GM10266 (cell line): ENCODE results near the gene OR4Q3.
"Not testable (repeated sequence)": the region's sequence is repeated elsewhere in the genome, so short reads cannot be mapped to it uniquely, and the experiment has no call there.

ENCODE experiments used
- DNase-seq: peaks from one replicate; pipeline ENCODE4 v3.0.0; 2012; ENCODE audit errors: extremely low spot score
- CTCF ChIP-seq: IDR thresholded peaks from 2 replicates; pipeline ENCODE4 v1.5.1; 2012; ENCODE audit warnings: mild to moderate bottlenecking, low read depth; ENCODE audit not compliant: control insufficient read depth, insufficient read depth; ENCODE audit errors: missing control alignments

Gene OR4Q3

DNA sequence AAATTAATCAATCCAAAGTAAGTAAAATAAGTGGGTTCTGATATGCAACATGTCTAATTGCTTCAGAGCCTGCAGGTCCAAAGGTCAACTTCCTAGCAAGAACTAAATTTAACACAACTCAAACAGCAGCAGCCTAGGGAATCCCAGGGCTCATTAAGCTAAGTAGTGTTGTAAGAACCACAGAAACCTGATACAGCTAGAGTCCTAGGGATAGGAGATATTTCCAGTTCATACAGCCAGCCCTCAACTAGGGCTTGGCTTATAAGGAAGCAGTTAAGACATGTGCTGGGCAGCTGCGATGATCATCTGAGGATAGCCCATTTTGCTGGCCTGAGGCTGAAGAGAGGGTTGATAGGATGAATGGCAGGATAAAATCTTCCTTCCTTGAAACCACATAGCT lies at the start of gene OR4Q3:
Gene OR4Q3 (plus strand): TSS at position 316 of the 400 bp plus-strand sequence.
- no peak for DNase-seq
- no peak for TF ChIP-seq CTCF

DNA sequence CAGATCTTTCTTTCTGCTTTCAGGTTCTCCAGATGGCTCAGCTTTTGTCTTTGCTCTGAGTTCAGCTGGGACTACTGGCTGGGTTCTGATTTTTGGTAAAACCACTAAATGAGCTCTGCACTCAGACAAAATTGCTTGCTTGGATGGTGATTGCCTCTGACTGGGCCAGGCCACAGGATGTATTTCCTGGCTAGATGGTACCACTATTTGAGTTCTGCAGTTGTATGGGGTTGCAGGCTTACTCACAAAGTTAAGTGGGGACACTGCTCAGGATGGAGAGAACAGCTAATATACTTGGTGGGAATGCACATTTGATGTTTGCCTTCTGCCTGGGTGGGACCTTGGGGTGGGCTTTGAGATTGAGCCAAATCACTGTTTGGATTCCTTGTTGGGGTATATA lies 14.0 kb upstream of the OR4Q3 start:
- no peak for TF ChIP-seq CTCF
- DNase-seq, result no peak

DNA sequence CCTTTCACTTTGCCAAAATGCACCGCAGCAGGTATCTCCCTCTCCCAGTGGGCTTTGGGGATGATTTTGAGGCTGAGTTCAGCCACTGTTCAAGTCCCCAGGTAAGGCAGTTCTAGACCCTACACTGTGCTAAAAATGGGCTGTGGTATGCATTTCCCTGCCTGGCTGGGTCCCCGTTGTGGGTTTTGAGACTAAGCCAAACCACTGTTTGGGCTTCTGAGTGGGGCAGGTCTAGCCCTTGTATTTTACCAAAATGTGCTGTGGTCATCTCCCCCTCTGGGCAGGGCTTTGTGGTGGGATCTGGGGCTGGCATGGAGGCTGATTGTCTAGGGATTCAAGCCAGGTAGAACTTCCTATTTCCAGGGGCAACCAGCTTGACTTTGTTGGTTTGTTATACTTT lies 13.6 kb upstream of the OR4Q3 start:
- no peak for TF ChIP-seq CTCF
- no peak for DNase-seq

- DNase-seq, result not testable (repeated sequence)
Measured at GRCh38 chr14:19733893-19734292, 9.5 kb upstream of the OR4Q3 start.

- DNase-seq, result not testable (repeated sequence)
Measured at GRCh38 chr14:19752316-19752715, 8.9 kb downstream of the OR4Q3 start.

- DNase-seq, result no peak
- TF ChIP-seq CTCF, result no peak
Measured at GRCh38 chr14:19754172-19754571, 10.8 kb downstream of the OR4Q3 start.

DNA sequence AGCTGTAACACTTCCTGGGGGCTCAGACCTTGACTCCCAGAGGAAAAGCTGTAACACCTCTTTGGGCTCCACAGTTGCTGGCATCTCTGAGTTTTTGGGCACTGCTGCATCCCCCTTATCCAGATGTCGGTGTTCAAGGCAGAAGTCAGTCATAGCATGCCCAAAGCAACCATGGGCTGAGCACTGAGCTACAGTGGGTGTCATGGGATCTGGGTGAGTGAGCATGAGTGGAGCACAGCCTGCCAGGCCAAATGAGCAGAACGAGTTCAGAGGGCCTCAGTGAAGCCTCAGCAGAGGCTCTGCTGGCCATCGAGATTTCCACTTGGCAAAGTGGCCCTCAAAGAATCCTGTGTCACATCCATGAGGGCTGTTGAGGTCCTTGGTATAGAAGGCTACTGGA lies 28.1 kb downstream of the OR4Q3 start:
- not testable (repeated sequence) for DNase-seq

DNA sequence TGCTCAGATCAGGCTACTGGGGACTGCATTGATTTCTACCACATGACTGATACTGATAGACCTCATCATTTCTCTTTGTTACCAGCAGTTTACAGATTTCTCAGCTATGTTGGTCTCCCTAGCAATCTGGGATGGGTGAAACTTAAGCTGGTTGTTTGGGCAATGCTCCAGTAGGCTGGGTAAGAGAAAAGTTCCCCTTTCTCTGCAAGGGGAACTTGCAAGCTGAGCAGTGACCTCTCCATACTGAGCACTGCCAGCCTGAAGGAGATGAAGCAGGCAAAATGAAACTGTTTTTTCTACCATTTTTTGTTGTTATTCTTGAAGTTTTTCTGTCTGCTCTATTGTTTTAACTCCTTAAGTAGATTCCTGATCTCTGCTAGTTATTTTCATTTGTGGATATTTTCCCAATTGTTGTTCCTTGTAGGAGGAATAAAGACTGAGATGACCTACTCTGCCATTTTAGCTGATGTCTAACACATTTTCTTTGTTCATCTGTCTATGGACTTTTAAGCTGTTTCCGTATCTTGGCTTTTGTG lies 28.6 kb downstream of the OR4Q3 start:
- DNase-seq, result no peak
- TF ChIP-seq CTCF, result no peak

GRCh38 chr14:19772454-19772853 lies 29.1 kb downstream of the OR4Q3 start:
- DNase-seq, result not testable (repeated sequence)

- DNase-seq, result not testable (repeated sequence)
Measured at GRCh38 chr14:19773204-19773603, 29.8 kb downstream of the OR4Q3 start, which contains the start of gene OR4M1. Gene OR4M1, plus strand, starts transcription at chr14:19773504. Its CDS starts 6,819 bp downstream, at chr14:19780323.
